Activated naive CD8-positive, alpha-beta T cell (primary cell): ENCODE results near the gene FBXL17.
"Not testable (repeated sequence)": the region's sequence is repeated elsewhere in the genome, so short reads cannot be mapped to it uniquely, and the experiment has no call there.

Experiments used
- H3K27ac Mint-ChIP-seq: one replicate; pipeline ENCODE4 v1.8.0; 2021; ENCODE audit warnings: mixed read lengths
- H3K27me3 Mint-ChIP-seq: one replicate; pipeline ENCODE4 v1.8.0; 2021; ENCODE audit warnings: mixed read lengths
- H3K36me3 Mint-ChIP-seq: one replicate; pipeline ENCODE4 v1.8.0; 2021; ENCODE audit warnings: mixed read lengths
- H3K4me1 Mint-ChIP-seq: one replicate; pipeline ENCODE4 v1.8.0; 2021; ENCODE audit warnings: low read depth, mixed read lengths
- H3K4me3 Mint-ChIP-seq: one replicate; pipeline ENCODE4 v1.8.0; 2021; ENCODE audit warnings: mild to moderate bottlenecking, mixed read lengths
- H3K9me3 Mint-ChIP-seq: one replicate; pipeline ENCODE4 v1.8.0; 2021; ENCODE audit warnings: low read depth, mixed read lengths

Gene FBXL17

GRCh38 chr5:108212775-108213346, 169.0 kb downstream of the FBXL17 start:
- H3K4me1 Mint-ChIP-seq: peaks cover 1% of the 10 kb centered on the region
- no peak overlapping the region for H3K27ac Mint-ChIP-seq
- H3K9me3 Mint-ChIP-seq: peaks cover 9% of the 10 kb centered on the region
- H3K27me3 Mint-ChIP-seq: no peaks in the 10 kb centered on the region
- no peak overlapping the region for H3K4me3 Mint-ChIP-seq
- peaks cover 25% of the 10 kb centered on the region for H3K36me3 Mint-ChIP-seq

- Mint-ChIP-seq H3K27me3 (no peaks in the 10 kb centered on the region), H3K9me3 (no peaks in the 10 kb centered on the region), H3K36me3 (peaks cover 3% of the 10 kb centered on the region), H3K4me1 (peaks cover 6% of the 10 kb centered on the region), H3K27ac (no peak overlapping the region), H3K4me3 (no peak overlapping the region)
Observed at GRCh38 chr5:108206707-108207106, 175.2 kb downstream of the FBXL17 start.

GRCh38 chr5:108201721-108202120, 180.2 kb downstream of the FBXL17 start:
- no peaks in the 10 kb centered on the region for H3K36me3 Mint-ChIP-seq
- H3K9me3 Mint-ChIP-seq: no peaks in the 10 kb centered on the region
- H3K4me3 Mint-ChIP-seq: no peak overlapping the region
- peaks cover 4% of the 10 kb centered on the region for H3K4me1 Mint-ChIP-seq
- no peak overlapping the region for H3K27ac Mint-ChIP-seq
- H3K27me3 Mint-ChIP-seq: no peaks in the 10 kb centered on the region

- Mint-ChIP-seq H3K27ac (no peak overlapping the region), H3K9me3 (no peaks in the 10 kb centered on the region), H3K4me1 (no peaks in the 10 kb centered on the region), H3K27me3 (no peaks in the 10 kb centered on the region), H3K36me3 (peaks cover 5% of the 10 kb centered on the region), H3K4me3 (no peak overlapping the region)
Observed at GRCh38 chr5:108196276-108196675, 185.6 kb downstream of the FBXL17 start.

GRCh38 chr5:108193021-108193795, 188.7 kb downstream of the FBXL17 start:
- H3K27ac Mint-ChIP-seq: no peak overlapping the region
- H3K36me3 Mint-ChIP-seq: peaks cover 13% of the 10 kb centered on the region
- H3K4me1 Mint-ChIP-seq: no peaks in the 10 kb centered on the region
- no peaks in the 10 kb centered on the region for H3K27me3 Mint-ChIP-seq
- no peaks in the 10 kb centered on the region for H3K9me3 Mint-ChIP-seq
- no peak overlapping the region for H3K4me3 Mint-ChIP-seq

- H3K4me1 Mint-ChIP-seq: no peaks in the 10 kb centered on the region
Observed at GRCh38 chr5:108184940-108185339, 197.0 kb downstream of the FBXL17 start.

GRCh38 chr5:108181975-108182374, 199.9 kb downstream of the FBXL17 start:
- Mint-ChIP-seq H3K9me3 (no peaks in the 10 kb centered on the region), H3K4me3 (no peak overlapping the region), H3K27ac (no peak overlapping the region), H3K4me1 (no peaks in the 10 kb centered on the region), H3K27me3 (no peaks in the 10 kb centered on the region), H3K36me3 (peaks cover 22% of the 10 kb centered on the region)

More at GRCh38 chr5:108184940-108185339, 197.0 kb downstream of the FBXL17 start:
- no peaks in the 10 kb centered on the region for H3K9me3 Mint-ChIP-seq
- H3K36me3 Mint-ChIP-seq: peaks cover 18% of the 10 kb centered on the region
- no peak overlapping the region for H3K4me3 Mint-ChIP-seq
- no peak overlapping the region for H3K27ac Mint-ChIP-seq
- H3K27me3 Mint-ChIP-seq: no peaks in the 10 kb centered on the region

GRCh38 chr5:108174286-108174685, 207.6 kb downstream of the FBXL17 start:
- Mint-ChIP-seq H3K4me1 (no peaks in the 10 kb centered on the region), H3K27ac (no peak overlapping the region), H3K9me3 (no peaks in the 10 kb centered on the region), H3K27me3 (no peaks in the 10 kb centered on the region), H3K36me3 (peaks cover 24% of the 10 kb centered on the region), H3K4me3 (no peak overlapping the region)

GRCh38 chr5:108171759-108172158, 210.1 kb downstream of the FBXL17 start:
- Mint-ChIP-seq H3K27me3 (no peaks in the 10 kb centered on the region), H3K36me3 (peaks cover 20% of the 10 kb centered on the region), H3K4me1 (no peaks in the 10 kb centered on the region), H3K4me3 (no peak overlapping the region), H3K27ac (no peak overlapping the region), H3K9me3 (no peaks in the 10 kb centered on the region)

- Mint-ChIP-seq H3K9me3 (no peaks in the 10 kb centered on the region), H3K4me1 (no peaks in the 10 kb centered on the region), H3K27ac (no peak overlapping the region), H3K36me3 (peaks cover 13% of the 10 kb centered on the region), H3K4me3 (no peak overlapping the region), H3K27me3 (no peaks in the 10 kb centered on the region)
Observed at GRCh38 chr5:108168915-108169314, 213.0 kb downstream of the FBXL17 start.

- no peaks in the 10 kb centered on the region for H3K27me3 Mint-ChIP-seq
- H3K9me3 Mint-ChIP-seq: no peaks in the 10 kb centered on the region
- H3K4me3 Mint-ChIP-seq: no peak overlapping the region
- H3K27ac Mint-ChIP-seq: no peak overlapping the region
- no peaks in the 10 kb centered on the region for H3K4me1 Mint-ChIP-seq
- peaks cover 13% of the 10 kb centered on the region for H3K36me3 Mint-ChIP-seq
Observed at GRCh38 chr5:108167174-108167573, 214.7 kb downstream of the FBXL17 start.

- Mint-ChIP-seq H3K9me3 (no peaks in the 10 kb centered on the region), H3K36me3 (peaks cover 11% of the 10 kb centered on the region), H3K27me3 (no peaks in the 10 kb centered on the region), H3K27ac (no peak overlapping the region), H3K4me3 (no peak overlapping the region), H3K4me1 (no peaks in the 10 kb centered on the region)
Observed at GRCh38 chr5:108164574-108164973, 217.3 kb downstream of the FBXL17 start.

- H3K36me3 Mint-ChIP-seq: peaks cover 10% of the 10 kb centered on the region
- H3K4me1 Mint-ChIP-seq, H3K4me3 Mint-ChIP-seq, H3K9me3 Mint-ChIP-seq, H3K27ac Mint-ChIP-seq, H3K27me3 Mint-ChIP-seq: not testable (repeated sequence)
Observed at GRCh38 chr5:108152854-108153253, 229.0 kb downstream of the FBXL17 start.

GRCh38 chr5:108149369-108149768, 232.5 kb downstream of the FBXL17 start:
- Mint-ChIP-seq H3K4me3 (no peak overlapping the region), H3K27me3 (no peaks in the 10 kb centered on the region), H3K4me1 (no peaks in the 10 kb centered on the region), H3K27ac (no peak overlapping the region), H3K36me3 (peaks cover 22% of the 10 kb centered on the region), H3K9me3 (no peaks in the 10 kb centered on the region)

GRCh38 chr5:108148715-108149139, 233.2 kb downstream of the FBXL17 start:
- no peak overlapping the region for H3K4me3 Mint-ChIP-seq
- no peaks in the 10 kb centered on the region for H3K27me3 Mint-ChIP-seq
- no peaks in the 10 kb centered on the region for H3K4me1 Mint-ChIP-seq
- H3K9me3 Mint-ChIP-seq: no peaks in the 10 kb centered on the region
- no peak overlapping the region for H3K27ac Mint-ChIP-seq
- peaks cover 18% of the 10 kb centered on the region for H3K36me3 Mint-ChIP-seq

- no peaks in the 10 kb centered on the region for H3K9me3 Mint-ChIP-seq
- no peaks in the 10 kb centered on the region for H3K4me1 Mint-ChIP-seq
- H3K36me3 Mint-ChIP-seq: peaks cover 15% of the 10 kb centered on the region
- H3K27me3 Mint-ChIP-seq: no peaks in the 10 kb centered on the region
- H3K4me3 Mint-ChIP-seq: no peak overlapping the region
- no peak overlapping the region for H3K27ac Mint-ChIP-seq
Observed at GRCh38 chr5:108146222-108146621, 235.7 kb downstream of the FBXL17 start.
